ENCODE data around the gene NMT2.

DNA sequence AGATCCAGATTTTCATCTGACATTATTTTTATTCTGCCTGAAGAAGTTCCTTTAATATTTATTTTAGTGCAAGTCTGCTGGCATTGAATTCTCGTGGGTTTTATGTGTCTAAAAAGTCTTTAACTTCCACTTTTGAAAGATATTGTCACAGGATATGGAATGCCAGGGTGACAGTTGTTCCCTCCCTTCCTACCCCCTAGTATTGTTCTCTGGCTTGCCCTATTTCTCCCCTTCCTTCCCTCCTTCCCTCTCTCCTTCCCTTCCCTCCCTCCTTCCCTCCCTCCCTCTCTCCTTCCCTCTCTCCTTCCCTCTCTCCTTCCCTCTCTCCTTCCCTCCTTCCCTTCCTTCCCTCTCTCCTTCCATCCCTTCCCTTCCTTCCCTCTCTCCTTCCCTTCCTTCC is 109.8 kb downstream of the NMT2 start:
- TF ChIP-seq, protein P1, sequence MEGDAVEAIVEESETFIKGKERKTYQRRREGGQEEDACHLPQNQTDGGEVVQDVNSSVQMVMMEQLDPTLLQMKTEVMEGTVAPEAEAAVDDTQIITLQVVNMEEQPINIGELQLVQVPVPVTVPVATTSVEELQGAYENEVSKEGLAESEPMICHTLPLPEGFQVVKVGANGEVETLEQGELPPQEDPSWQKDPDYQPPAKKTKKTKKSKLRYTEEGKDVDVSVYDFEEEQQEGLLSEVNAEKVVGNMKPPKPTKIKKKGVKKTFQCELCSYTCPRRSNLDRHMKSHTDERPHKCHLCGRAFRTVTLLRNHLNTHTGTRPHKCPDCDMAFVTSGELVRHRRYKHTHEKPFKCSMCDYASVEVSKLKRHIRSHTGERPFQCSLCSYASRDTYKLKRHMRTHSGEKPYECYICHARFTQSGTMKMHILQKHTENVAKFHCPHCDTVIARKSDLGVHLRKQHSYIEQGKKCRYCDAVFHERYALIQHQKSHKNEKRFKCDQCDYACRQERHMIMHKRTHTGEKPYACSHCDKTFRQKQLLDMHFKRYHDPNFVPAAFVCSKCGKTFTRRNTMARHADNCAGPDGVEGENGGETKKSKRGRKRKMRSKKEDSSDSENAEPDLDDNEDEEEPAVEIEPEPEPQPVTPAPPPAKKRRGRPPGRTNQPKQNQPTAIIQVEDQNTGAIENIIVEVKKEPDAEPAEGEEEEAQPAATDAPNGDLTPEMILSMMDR (IDR thresholded peaks at IDR 0.05; ENCODE audit: low read depth, low read length), result no peak
- no peak for TF ChIP-seq EZH2phosphoT487 (IDR thresholded peaks at IDR 0.05; ENCODE audit: low read depth)
